Subcutaneous adipose tissue (tissue), 4 donors: ENCODE measurements around the gene SPON2. TPM values are rescaled to one million over a fixed set of nuclear protein-coding genes. Genes with fewer than 3 reads are reported as not detected.

ENCODE experiments used
- CTCF ChIP-seq: fragments of 450-650 bp; IDR thresholded peaks from one replicate; pipeline ENCODE4 v1.5.1; 2016; ENCODE audit warnings: low read depth, mild to moderate bottlenecking, control low read depth, antibody characterized with exemption, moderate library complexity
- total RNA-seq, 4 donors: library from RNA; depleted of rRNA; stranded (reverse); fragments of >200 nt; gene quantifications; one replicate each; pipeline ENCODE4 v1.1.0, GENCODE V29; 2016

SPON2 gene
- total RNA-seq, 4 donors from 2014 or later: 14.3 to 67.2 (median 46.4) TPM

GRCh38 chr4:1191621-1192020 lies 19.2 kb upstream of the SPON2 start:
- TF ChIP-seq CTCF: no peak

- TF ChIP-seq CTCF: no peak
These were observed 14.8 kb upstream of the SPON2 start for GRCh38 chr4:1187182-1187581.

- no peak for TF ChIP-seq CTCF
These were observed 11.8 kb upstream of the SPON2 start for GRCh38 chr4:1183985-1184773.

GRCh38 chr4:1182313-1182712 lies 9.9 kb upstream of the SPON2 start:
- no peak for TF ChIP-seq CTCF

GRCh38 chr4:1180663-1181062 lies 8.3 kb upstream of the SPON2 start:
- no peak for TF ChIP-seq CTCF

- no peak for TF ChIP-seq CTCF
These were observed 7.6 kb upstream of the SPON2 start for GRCh38 chr4:1179976-1180375.

- TF ChIP-seq CTCF: no peak
These were observed 6.7 kb upstream of the SPON2 start for GRCh38 chr4:1179089-1179441.
